PC-3 (cell line): Measurements from ENCODE around the gene VEGFC. TPM values are rescaled to one million over a fixed set of nuclear protein-coding genes. Genes with fewer than 3 reads are reported as not detected.
A peak's percentile ranks its signal among the peaks of the same experiment; 100 is the strongest.

Experiments
- ATAC-seq: fragments of 200-7000 bp; cut with Tn5 transposase; 2 replicates; pipeline ENCODE4 v1.9.1; 2020; ENCODE audit warnings: mild to moderate bottlenecking, moderate library complexity
- BruUV-seq: library from RNA; stranded (reverse); fragments of 400-500 nt; replicated peaks from 2 replicates; lab custom pipeline; 2021; lab: Mats Ljungman, UMichigan
- CTCF ChIA-PET: fragments of 300-600 bp; sonication (Branson Sonifier 250); formaldehyde crosslinking; loops from one replicate; lab custom pipeline; 2022; ENCODE audit warnings: antibody characterized with exemption; lab: Charles Lee
- POLR2A ChIA-PET: fragments of 300-600 bp; sonication (Branson Sonifier 250); formaldehyde crosslinking; loops from one replicate; lab custom pipeline; 2022; ENCODE audit warnings: antibody characterized with exemption; ENCODE audit not compliant: unreplicated experiment; lab: Charles Lee
- DNase-seq: peaks from one replicate; pipeline ENCODE4 v3.0.0-alpha.2; 2015
- H2AFZ ChIP-seq: fragments of 300-600 bp; sonication (generic); 2 replicates; pipeline ENCODE4 v1.6.0; 2016; ENCODE audit warnings: antibody characterized with exemption, low read length
- H3F3A ChIP-seq: fragments of 300-600 bp; sonication (generic); one replicate; pipeline ENCODE4 v1.6.0; 2017; ENCODE audit warnings: antibody characterized with exemption, low read length, control low read depth, mild to moderate bottlenecking; ENCODE audit not compliant: unreplicated experiment
- H3K27ac ChIP-seq: fragments of 300-600 bp; sonication (generic); 2 replicates; pipeline ENCODE4 v1.5.1; 2016; ENCODE audit warnings: mild to moderate bottlenecking, low read length
- H3K27me3 ChIP-seq: fragments of 300-600 bp; sonication (generic); 2 replicates; pipeline ENCODE4 v1.6.1; 2016; ENCODE audit warnings: low read length, mixed read lengths
- H3K36me3 ChIP-seq: fragments of 300-600 bp; sonication (generic); 2 replicates; pipeline ENCODE4 v1.6.1; 2016; ENCODE audit warnings: low read depth, mixed run types, low read length, mixed read lengths
- H3K4me1 ChIP-seq: fragments of 300-600 bp; sonication (generic); 2 replicates; pipeline ENCODE4 v1.5.1; 2016; ENCODE audit warnings: low read length; ENCODE audit not compliant: insufficient read depth
- H3K4me2 ChIP-seq: fragments of 300-600 bp; sonication (generic); 2 replicates; pipeline ENCODE4 v1.6.0; 2016; ENCODE audit warnings: low read length
- H3K4me3 ChIP-seq: fragments of 300-600 bp; sonication (generic); 2 replicates; pipeline ENCODE4 v1.5.1; 2016; ENCODE audit warnings: mild to moderate bottlenecking, low read length, mixed read lengths
- H3K79me2 ChIP-seq: fragments of 300-600 bp; sonication (generic); 2 replicates; pipeline ENCODE4 v1.6.1; 2017; ENCODE audit warnings: low read length, mixed read lengths
- H3K9ac ChIP-seq: fragments of 300-600 bp; sonication (generic); 2 replicates; pipeline ENCODE4 v1.6.0; 2016; ENCODE audit warnings: mild to moderate bottlenecking, low read length
- H3K9me2 ChIP-seq: fragments of 300-600 bp; sonication (generic); replicated peaks from 2 replicates; pipeline ENCODE4 v1.6.1; 2016; ENCODE audit warnings: mixed run types, low read length, mixed read lengths
- H3K9me3 ChIP-seq: fragments of 300-600 bp; sonication (generic); 2 replicates; pipeline ENCODE4 v1.6.1; 2016; ENCODE audit warnings: low read length, mixed read lengths
- H4K20me1 ChIP-seq: fragments of 300-600 bp; sonication (generic); 2 replicates; pipeline ENCODE4 v1.6.1; 2016; ENCODE audit warnings: low read length, mixed read lengths
- EZH2 ChIP-seq: fragments of 300-600 bp; sonication (generic); IDR thresholded peaks from one replicate; pipeline ENCODE4 v1.6.1; 2017; ENCODE audit warnings: antibody characterized with exemption, mild to moderate bottlenecking, low read length; ENCODE audit not compliant: unreplicated experiment
- EZH2phosphoT487 ChIP-seq: fragments of 300-600 bp; sonication (generic); IDR thresholded peaks from 2 replicates; pipeline ENCODE4 v1.6.1; 2018; ENCODE audit warnings: mild to moderate bottlenecking, antibody characterized with exemption, low read length, borderline replicate concordance
- intact Hi-C: fragments of 100-400 bp; cut with micrococcal nuclease; formaldehyde crosslinking; loops from 2 replicates; pipeline ENCODE4 v1.9.0; 2023
- total RNA-seq: library from RNA; depleted of rRNA; stranded (reverse); fragments of >200 nt; gene quantifications from 2 replicates; pipeline ENCODE4 v1.2.3, GENCODE V29; 2014
- TF ChIP-seq, protein P1 (sequence below): fragments of 300-600 bp; sonication (generic); conservative IDR thresholded peaks from 2 replicates; pipeline ENCODE4 v1.5.1; 2017; ENCODE audit warnings: antibody characterized with exemption, low read depth, mild to moderate bottlenecking, low read length

The VEGFC gene
- total RNA-seq, 1 experiment from 2014 or later: 36.6 TPM

DNA sequence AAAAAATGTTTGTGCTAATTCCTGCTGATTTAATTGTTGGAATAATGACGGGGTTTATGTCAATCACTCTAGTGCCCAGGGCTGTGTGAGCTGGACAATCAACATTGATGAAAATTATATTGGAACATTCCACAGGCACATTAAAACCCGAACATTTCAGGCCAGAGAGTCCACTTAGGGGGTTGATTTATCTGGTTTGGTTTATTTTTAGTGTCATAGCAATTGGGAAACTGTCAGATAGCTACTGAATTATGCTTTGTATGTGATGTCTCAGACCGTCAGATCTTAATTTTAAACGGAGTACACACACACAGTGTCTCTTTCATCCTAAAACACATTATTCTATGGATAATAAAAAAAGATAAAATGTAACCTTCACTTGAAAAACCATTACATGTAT is 51.5 kb downstream of the VEGFC start:
- CTCF ChIA-PET: no interaction called here
- Histone ChIP-seq H3K27ac (no peak overlapping the region), H3F3A (no peaks in the 10 kb centered on the region), H3K79me2 (peaks cover 91% of the 10 kb centered on the region), H3K27me3 (no peaks in the 10 kb centered on the region), H3K4me3 (no peak overlapping the region), H3K4me1 (peaks cover 1% of the 10 kb centered on the region; the same call in 1 of the 2 replicates), H3K9me2 (no peaks in the 10 kb centered on the region), H4K20me1 (peaks cover 39% of the 10 kb centered on the region; the same call in 1 of the 2 replicates), H3K36me3 (no peaks in the 10 kb centered on the region), H3K4me2 (no peak overlapping the region), H3K9me3 (no peaks in the 10 kb centered on the region), H2AFZ (no peak overlapping the region), H3K9ac (no peak overlapping the region)
- BruUV-seq: no TSS peak
- TF ChIP-seq EZH2 (no peak), EZH2phosphoT487 (no peak)
- TF ChIP-seq, protein P1, sequence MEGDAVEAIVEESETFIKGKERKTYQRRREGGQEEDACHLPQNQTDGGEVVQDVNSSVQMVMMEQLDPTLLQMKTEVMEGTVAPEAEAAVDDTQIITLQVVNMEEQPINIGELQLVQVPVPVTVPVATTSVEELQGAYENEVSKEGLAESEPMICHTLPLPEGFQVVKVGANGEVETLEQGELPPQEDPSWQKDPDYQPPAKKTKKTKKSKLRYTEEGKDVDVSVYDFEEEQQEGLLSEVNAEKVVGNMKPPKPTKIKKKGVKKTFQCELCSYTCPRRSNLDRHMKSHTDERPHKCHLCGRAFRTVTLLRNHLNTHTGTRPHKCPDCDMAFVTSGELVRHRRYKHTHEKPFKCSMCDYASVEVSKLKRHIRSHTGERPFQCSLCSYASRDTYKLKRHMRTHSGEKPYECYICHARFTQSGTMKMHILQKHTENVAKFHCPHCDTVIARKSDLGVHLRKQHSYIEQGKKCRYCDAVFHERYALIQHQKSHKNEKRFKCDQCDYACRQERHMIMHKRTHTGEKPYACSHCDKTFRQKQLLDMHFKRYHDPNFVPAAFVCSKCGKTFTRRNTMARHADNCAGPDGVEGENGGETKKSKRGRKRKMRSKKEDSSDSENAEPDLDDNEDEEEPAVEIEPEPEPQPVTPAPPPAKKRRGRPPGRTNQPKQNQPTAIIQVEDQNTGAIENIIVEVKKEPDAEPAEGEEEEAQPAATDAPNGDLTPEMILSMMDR: no peak
- POLR2A ChIA-PET: no interaction called here
- DNase-seq (no peak), ATAC-seq (no peak)
- intact Hi-C loops: no loop called here

- Histone ChIP-seq H2AFZ (no peak overlapping the region), H3F3A (no peaks in the 10 kb centered on the region), H3K4me1 (peaks cover 15% of the 10 kb centered on the region), H3K9me3 (no peaks in the 10 kb centered on the region), H3K4me2 (no peak overlapping the region), H4K20me1 (peaks cover 21% of the 10 kb centered on the region), H3K9me2 (no peaks in the 10 kb centered on the region), H3K36me3 (no peaks in the 10 kb centered on the region; the same call in 1 of the 2 replicates), H3K27ac (peak overlapping the region; percentile 25; the same call in 1 of the 2 replicates), H3K27me3 (no peaks in the 10 kb centered on the region), H3K9ac (no peak overlapping the region), H3K4me3 (no peak overlapping the region), H3K79me2 (peaks cover 93% of the 10 kb centered on the region)
- no TSS peak for BruUV-seq
- DNase-seq: peak; percentile 70
- peak; percentile 67 for ATAC-seq
- TF ChIP-seq, protein P1: no peak
- TF ChIP-seq EZH2: no peak
- no peak for TF ChIP-seq EZH2phosphoT487
- CTCF ChIA-PET: no interaction called here
- POLR2A ChIA-PET: no interaction called here
- intact Hi-C loops: loop anchor here (5.0 kb wide), 1 partner anchor 42 kb away; no protein-coding TSS in a partner anchor
These were observed 57.4 kb downstream of the VEGFC start for GRCh38 chr4:176735300-176735699.

DNA sequence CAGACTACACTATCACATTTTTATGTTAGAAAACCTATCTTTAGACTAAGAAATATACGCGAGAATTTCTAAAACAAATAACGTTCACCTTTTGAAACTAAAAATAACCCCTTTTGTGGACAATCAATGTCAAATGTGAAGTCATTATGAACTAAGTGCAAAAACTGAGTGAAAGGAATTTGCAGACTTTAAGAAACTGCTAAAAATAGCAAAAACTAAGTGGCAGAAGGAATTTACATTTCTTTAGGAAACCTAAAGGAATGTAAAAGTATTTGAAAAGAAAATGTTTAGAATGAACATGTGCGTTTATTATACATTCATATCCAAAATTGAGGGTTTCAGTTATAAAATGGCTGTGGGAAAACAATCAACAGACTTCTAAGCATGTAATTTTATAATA is 58.3 kb downstream of the VEGFC start:
- Histone ChIP-seq H3F3A (no peaks in the 10 kb centered on the region), H3K4me3 (no peak overlapping the region), H3K27ac (no peak overlapping the region), H3K9me2 (no peaks in the 10 kb centered on the region), H3K9ac (no peak overlapping the region), H3K4me1 (peaks cover 15% of the 10 kb centered on the region), H3K4me2 (no peak overlapping the region), H2AFZ (no peak overlapping the region), H4K20me1 (peaks cover 21% of the 10 kb centered on the region), H3K36me3 (peaks cover under 1% of the 10 kb centered on the region; the same call in 1 of the 2 replicates), H3K27me3 (no peaks in the 10 kb centered on the region), H3K9me3 (no peaks in the 10 kb centered on the region), H3K79me2 (peaks cover 97% of the 10 kb centered on the region)
- BruUV-seq: no TSS peak
- ATAC-seq (no peak), DNase-seq (no peak)
- intact Hi-C loops: no loop called here
- no peak for TF ChIP-seq EZH2
- TF ChIP-seq, protein P1: no peak
- TF ChIP-seq EZH2phosphoT487: no peak
- ChIA-PET POLR2A (no interaction called here), CTCF (no interaction called here)
